RWPE1 (cell line): ENCODE measurements around the gene STARD7.
"Not testable (repeated sequence)": the region's sequence is repeated elsewhere in the genome, so short reads cannot be mapped to it uniquely, and the experiment has no call there.

ENCODE experiments used
- CTCF ChIA-PET: fragments of 350-600 bp; sonication (Branson Sonifier 250); formaldehyde crosslinking; extraction: SDS; loops from one replicate; lab custom pipeline; 2021; lab: Yijun Ruan, JAX
- POLR2A ChIA-PET: fragments of 400-600 bp; formaldehyde crosslinking; extraction: SDS; loops from one replicate; lab custom pipeline; 2020; ENCODE audit warnings: antibody characterized with exemption; ENCODE audit not compliant: low non-redundant PET; lab: Yijun Ruan, JAX
- DNase-seq: peaks from one replicate; pipeline ENCODE4 v3.0.0; 2012; ENCODE audit warnings: low spot score
- H3K27ac ChIP-seq: fragments of 450-650 bp; 2 replicates; pipeline ENCODE4 v1.5.1; 2017
- TF ChIP-seq, protein P1 (sequence below): fragments of 450-650 bp; conservative IDR thresholded peaks from 2 replicates; pipeline ENCODE4 v1.5.1; 2017; ENCODE audit warnings: low read depth, mild to moderate bottlenecking

The STARD7 gene

DNA sequence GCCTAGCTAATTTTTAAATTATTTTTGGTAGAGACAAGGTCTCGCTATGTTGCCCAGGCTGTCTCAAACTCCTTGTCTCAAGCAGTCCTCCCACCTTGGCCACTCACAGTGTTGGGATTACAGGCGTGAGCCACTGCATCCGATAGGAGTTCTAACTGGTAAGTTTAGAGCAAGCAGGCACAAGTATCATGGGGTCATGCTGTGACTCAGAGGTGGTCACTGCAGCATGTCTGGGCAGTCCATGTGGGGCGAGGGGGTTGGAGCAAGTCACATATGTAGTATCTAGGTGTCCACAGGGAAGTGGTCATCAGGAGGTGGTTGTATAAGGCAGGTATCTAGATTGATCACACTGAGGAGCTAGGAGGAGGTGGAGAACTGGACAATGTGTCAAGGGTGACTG, 22.7 kb upstream of the STARD7 start:
- ChIA-PET CTCF (no interaction called here), POLR2A (no interaction called here)
- TF ChIP-seq, protein P1, sequence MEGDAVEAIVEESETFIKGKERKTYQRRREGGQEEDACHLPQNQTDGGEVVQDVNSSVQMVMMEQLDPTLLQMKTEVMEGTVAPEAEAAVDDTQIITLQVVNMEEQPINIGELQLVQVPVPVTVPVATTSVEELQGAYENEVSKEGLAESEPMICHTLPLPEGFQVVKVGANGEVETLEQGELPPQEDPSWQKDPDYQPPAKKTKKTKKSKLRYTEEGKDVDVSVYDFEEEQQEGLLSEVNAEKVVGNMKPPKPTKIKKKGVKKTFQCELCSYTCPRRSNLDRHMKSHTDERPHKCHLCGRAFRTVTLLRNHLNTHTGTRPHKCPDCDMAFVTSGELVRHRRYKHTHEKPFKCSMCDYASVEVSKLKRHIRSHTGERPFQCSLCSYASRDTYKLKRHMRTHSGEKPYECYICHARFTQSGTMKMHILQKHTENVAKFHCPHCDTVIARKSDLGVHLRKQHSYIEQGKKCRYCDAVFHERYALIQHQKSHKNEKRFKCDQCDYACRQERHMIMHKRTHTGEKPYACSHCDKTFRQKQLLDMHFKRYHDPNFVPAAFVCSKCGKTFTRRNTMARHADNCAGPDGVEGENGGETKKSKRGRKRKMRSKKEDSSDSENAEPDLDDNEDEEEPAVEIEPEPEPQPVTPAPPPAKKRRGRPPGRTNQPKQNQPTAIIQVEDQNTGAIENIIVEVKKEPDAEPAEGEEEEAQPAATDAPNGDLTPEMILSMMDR: no peak
- DNase-seq: no peak
- no peak overlapping the region for H3K27ac ChIP-seq

DNA sequence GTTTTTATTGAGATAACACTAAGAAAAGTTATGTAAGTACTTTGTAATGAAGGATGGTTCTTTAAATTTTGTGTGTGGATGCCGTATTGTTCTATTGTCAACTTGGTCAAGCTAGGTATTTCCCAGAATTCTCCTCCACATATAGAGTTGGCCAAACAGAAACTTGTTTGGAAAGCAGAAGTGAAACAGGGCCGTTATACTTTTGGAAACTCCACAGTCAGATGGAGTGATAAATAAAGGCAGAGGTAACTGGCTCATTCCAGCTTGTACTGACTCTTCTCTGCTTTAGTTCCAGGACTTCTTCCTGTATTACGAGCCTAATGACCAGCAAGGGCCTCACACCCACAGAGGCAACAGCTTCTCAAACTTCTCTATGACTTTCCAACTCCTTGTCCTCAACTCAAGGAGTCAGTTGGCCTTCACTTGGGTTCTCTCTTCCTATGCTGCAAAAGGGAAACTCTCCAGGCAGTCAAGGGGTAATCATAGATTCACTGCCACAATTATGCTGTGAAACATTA, 16.4 kb upstream of the STARD7 start:
- CTCF ChIA-PET: no interaction called here
- TF ChIP-seq, protein P1: no peak
- no peak for DNase-seq
- no peak overlapping the region for H3K27ac ChIP-seq
- POLR2A ChIA-PET: interaction anchor here (0.6 kb wide), 1 partner anchor 43 kb away, joined by 3 read pairs; no protein-coding TSS in a partner anchor

DNA sequence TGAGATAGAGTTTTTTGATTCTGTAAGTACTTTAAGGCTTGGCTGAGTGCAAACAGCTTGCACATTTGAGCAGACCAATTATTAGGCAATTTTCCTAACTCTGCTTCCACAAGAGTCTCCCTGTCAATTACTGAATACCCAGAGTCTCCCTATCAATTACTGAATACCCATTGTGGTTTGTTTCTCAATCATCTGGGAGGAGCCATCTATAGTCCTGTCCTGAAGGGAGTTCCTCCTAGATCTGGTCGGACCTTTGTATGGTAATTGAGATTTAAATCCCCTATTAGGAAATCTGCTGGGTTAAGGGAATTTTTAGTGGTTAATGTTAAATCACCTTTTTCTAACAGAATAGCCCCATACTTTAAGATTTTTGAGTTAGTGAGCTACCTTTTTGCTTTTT, 12.5 kb upstream of the STARD7 start:
- POLR2A ChIA-PET, CTCF ChIA-PET, H3K27ac ChIP-seq, DNase-seq: not testable (repeated sequence)

DNA sequence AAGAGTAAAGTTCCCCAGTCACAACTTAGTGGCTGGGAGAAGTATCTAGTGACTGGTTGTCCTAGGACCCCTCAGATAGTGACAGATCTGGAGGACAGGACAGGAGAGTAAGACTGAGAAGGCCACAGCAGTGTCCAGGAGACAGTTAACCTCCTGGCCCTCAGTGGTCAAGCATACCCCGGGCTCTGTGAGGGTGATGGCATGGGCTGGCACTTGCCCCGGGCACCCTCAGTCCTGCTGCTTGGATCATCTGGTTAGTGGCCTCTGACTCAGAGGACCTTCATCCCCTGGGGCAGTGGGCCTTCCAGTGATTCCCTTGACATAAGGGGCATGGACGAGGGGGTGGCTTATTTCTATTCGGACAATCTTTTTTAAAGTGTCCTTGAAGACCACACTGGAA, 11.3 kb upstream of the STARD7 start:
- H3K27ac ChIP-seq, DNase-seq, POLR2A ChIA-PET: not testable (repeated sequence)
- CTCF ChIA-PET: interaction anchor here (0.6 kb wide), 1 partner anchor 945 kb away, joined by 3 read pairs; no protein-coding TSS in a partner anchor

DNA sequence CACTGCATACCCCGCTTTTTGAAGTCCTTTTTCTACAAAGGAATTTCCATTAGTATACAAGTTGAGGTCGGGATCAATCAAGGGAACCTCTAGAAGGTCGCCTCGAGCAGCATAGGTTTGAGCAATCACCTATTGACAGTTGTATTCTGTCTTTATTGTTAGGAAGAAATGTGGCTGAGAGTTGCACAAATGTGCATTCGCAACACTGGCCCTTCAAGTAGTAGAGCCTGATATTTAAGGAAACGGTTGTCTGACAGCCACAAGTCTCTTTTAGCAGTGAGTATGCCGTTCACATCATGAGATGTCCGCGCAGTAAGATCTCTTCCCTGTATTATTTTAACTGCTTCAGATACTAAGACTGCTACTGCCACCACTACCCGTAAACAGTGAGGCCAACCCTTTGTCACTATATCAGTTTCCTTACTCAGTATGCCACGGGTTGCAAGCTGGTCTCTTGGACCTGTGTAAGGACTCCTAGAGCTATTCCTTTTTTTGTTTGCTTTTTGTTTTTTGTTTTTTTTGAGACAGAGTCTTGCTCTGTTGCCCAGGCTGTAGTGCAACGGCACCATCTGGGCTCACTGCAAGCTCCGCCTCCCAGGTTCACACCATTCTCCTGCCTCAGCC, 10.0 kb upstream of the STARD7 start:
- DNase-seq: no peak
- ChIA-PET POLR2A (no interaction called here), CTCF (no interaction called here)
- H3K27ac ChIP-seq: no peak overlapping the region
- TF ChIP-seq, protein P1: no peak

DNA sequence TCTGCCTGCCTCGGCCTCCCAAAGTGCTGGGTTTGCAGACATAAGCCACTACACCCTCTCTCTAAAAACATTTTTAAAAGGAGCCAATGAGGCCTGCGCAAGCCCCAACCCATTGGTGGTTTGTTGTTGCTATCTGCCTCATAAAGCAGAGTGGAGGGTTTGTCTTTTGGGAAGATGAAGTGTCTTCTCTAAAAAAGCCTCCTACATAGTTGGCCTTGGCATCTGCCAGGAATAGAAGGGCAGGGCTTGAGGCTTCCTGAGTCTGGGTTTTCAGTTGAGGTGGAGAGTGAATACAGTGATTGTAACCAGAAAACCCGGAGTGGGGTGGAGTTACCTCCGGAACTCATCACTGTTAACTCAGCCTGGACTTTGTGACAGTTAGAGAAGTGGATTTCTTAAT, 5.9 kb upstream of the STARD7 start:
- POLR2A ChIA-PET: no interaction called here
- TF ChIP-seq, protein P1: no peak
- no peak overlapping the region for H3K27ac ChIP-seq
- no peak for DNase-seq
- CTCF ChIA-PET: no interaction called here

DNA sequence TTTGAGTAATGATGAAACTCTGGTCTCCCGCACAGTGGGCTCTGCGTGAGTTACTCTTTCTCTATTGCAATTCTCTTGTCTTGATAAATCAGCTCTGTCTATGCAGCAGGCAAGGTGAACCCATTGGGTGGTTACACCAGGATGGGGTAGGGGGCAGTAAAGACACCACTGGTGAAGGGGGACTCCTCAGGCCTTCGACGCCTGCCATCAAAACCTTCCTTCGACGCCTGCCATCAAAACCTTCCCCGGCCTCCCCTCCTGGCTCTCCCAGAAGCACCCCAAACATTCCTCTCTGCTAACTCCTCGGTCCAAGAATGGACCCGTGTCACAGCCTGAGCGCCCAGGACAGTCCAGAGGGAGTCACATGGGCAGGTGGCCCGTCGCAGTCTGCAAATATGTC, 4.8 kb upstream of the STARD7 start:
- H3K27ac ChIP-seq: no peak overlapping the region
- POLR2A ChIA-PET: interaction anchor here (0.7 kb wide), 1 partner anchor 803 kb away, joined by 3 read pairs; no protein-coding TSS in a partner anchor
- CTCF ChIA-PET: no interaction called here
- no peak for DNase-seq
- TF ChIP-seq, protein P1: no peak
